ENCODE measurements around the gene SPACA4.

GRCh38 chr19:48613024-48613851 is 6.7 kb downstream of the SPACA4 start:
- TF ChIP-seq BHLHE40 (IDR thresholded peaks at IDR 0.05; ENCODE audit: borderline replicate concordance) (no peak), TARDBP (IDR thresholded peaks at IDR 0.05) (no peak), HDGF (IDR thresholded peaks at IDR 0.05; ENCODE audit: borderline replicate concordance) (no peak), ARNT (IDR thresholded peaks at IDR 0.05) (no peak), FOXM1 (IDR thresholded peaks at IDR 0.05; ENCODE audit: borderline replicate concordance) (no peak), ZNF384 (IDR thresholded peaks at IDR 0.05) (no peak)

Data from HEK293T (cell line).